K562 (cell line): ENCODE measurements around the gene COL25A1.

Experiments
- ATF3 ChIP-seq, 2 experiments: fragments of 450-650 bp in 1 of 2; sonication (generic) in 1 of 2; formaldehyde crosslinking in 1 of 2; IDR thresholded peaks in 1 of 2; conservative IDR thresholded peaks in 1 of 2; 2 replicates each; pipeline versions ENCODE4 v1.6.1 to v1.8.1; 2016 to 2023; ENCODE audit warnings: mild to moderate bottlenecking in 2 of 2, moderate library complexity in 2 of 2, inconsistent platforms in 1 of 2, missing genetic modification reagents in 1 of 2
- ATF7 ChIP-seq: fragments of 450-650 bp; IDR thresholded peaks from 2 replicates; pipeline ENCODE4 v1.7.1; 2014; ENCODE audit warnings: mild to moderate bottlenecking, moderate library complexity
- POLR2A ChIP-seq: fragments of 450-650 bp; conservative IDR thresholded peaks from 2 replicates; pipeline ENCODE4 v1.6.1; 2016
- RBBP5 ChIP-seq: fragments of 200-600 bp; sonication (generic); IDR thresholded peaks from 2 replicates; pipeline ENCODE4 v1.6.1; 2012; ENCODE audit warnings: borderline replicate concordance, mild to moderate bottlenecking, low read length, control low read depth, inconsistent platforms; ENCODE audit not compliant: insufficient read depth, poor library complexity, severe bottlenecking
- ZNF311 ChIP-seq: fragments of 250-450 bp; sonication (Bioruptor Pico); IDR thresholded peaks from 2 replicates; pipeline ENCODE4 v1.4.0; 2020; ENCODE audit warnings: mild to moderate bottlenecking, moderate library complexity
- TF ChIP-seq, protein P1 (sequence below): sonication (generic); formaldehyde crosslinking; IDR thresholded peaks from 2 replicates; pipeline ENCODE4 v1.8.1; 2023; ENCODE audit warnings: mild to moderate bottlenecking, missing genetic modification reagents

DNA sequence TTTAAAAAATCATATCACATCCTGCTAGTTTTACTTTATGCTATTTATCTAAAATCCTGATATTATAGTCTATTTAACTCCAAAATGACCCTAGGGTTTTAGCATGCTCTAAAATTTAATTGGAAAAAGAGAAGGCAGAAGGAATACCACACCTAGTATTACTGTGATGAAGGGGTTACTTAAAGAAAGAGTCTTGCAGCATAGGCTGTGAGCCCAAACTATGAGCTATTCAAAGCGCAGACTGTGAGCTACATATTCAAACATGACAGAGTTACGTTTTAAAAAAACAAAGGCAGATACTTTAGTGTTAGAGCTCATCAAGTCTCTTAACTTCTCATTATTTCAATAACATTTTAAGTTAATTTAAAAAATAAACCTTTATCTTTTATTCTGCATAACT lies 291.9 kb downstream of the COL25A1 start:
- no peak for TF ChIP-seq ATF3 (IDR thresholded peaks at IDR 0.05)
- no peak for TF ChIP-seq ATF3 (CRISPR knock-in tag; conservative IDR thresholded peaks at IDR 0.05)
- no peak for TF ChIP-seq RBBP5
- TF ChIP-seq ZNF311 (CRISPR knock-in tag): no peak
- TF ChIP-seq ATF7: no peak
- no peak for TF ChIP-seq POLR2A
- TF ChIP-seq, protein P1, sequence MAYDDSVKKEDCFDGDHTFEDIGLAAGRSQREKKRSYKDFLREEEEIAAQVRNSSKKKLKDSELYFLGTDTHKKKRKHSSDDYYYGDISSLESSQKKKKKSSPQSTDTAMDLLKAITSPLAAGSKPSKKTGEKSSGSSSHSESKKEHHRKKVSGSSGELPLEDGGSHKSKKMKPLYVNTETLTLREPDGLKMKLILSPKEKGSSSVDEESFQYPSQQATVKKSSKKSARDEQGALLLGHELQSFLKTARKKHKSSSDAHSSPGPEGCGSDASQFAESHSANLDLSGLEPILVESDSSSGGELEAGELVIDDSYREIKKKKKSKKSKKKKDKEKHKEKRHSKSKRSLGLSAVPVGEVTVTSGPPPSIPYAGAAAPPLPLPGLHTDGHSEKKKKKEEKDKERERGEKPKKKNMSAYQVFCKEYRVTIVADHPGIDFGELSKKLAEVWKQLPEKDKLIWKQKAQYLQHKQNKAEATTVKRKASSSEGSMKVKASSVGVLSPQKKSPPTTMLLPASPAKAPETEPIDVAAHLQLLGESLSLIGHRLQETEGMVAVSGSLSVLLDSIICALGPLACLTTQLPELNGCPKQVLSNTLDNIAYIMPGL (CRISPR knock-in tag): no peak
